Effector CD8-positive, alpha-beta T cell (primary cell): ENCODE data around the gene GP1BB.

Source experiments
- DNase-seq: peaks from one replicate; lab custom pipeline; 2025; lab: John Stamatoyannopoulos, UW

The GP1BB gene

GRCh38 chr22:19766511-19767426 lies 43.4 kb downstream of the GP1BB start:
- DNase-seq, result peak; percentile 10

- DNase-seq, result no peak
Measured at GRCh38 chr22:19767427-19768341, 44.3 kb downstream of the GP1BB start.

GRCh38 chr22:19769393-19769715 lies 46.0 kb downstream of the GP1BB start:
- no peak for DNase-seq

- DNase-seq, result no peak
Measured at GRCh38 chr22:19770349-19771220, 47.2 kb downstream of the GP1BB start.

- DNase-seq, result no peak
Measured at GRCh38 chr22:19772422-19772672, 49.0 kb downstream of the GP1BB start.

GRCh38 chr22:19772673-19773469 lies 49.5 kb downstream of the GP1BB start:
- no peak for DNase-seq

DNA sequence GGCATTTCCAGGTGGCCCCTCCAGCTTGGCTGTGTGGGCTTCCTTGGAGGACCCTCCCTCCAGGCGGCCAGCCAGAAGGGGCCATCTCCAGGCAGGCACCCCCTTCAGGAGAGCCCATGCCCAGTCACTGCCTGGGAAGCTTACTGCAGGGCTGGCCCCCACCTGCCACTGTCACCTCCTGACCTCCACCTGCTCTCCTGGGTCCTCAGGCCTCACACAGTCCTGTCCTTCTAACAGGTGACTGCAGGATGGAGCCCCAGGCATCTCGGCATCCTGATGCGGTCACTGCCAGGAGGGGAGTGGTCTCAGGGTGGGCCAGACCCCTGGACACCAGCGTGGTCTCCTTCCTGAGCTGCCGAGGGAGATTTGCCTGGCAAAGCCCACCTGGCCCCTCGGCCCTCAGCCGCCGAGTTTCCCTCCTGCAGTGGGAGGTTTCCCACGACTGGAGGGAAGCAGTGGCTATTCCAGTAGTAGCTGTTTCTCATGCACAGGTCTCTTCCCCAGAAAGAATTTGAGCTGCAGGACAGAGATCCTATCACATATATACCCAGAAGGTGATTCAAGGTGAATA lies 50.2 kb downstream of the GP1BB start:
- no peak for DNase-seq
